Fibroblast of lung (primary cell): ENCODE results near the gene SPPL2C.

Experiments
- CTCF ChIP-seq, 2 donors: IDR thresholded peaks in 1 of 2; conservative IDR thresholded peaks in 1 of 2; 1 replicate in 1 of 2; 2 replicates in 1 of 2; pipeline ENCODE4 v1.5.1; 2011 to 2012; ENCODE audit warnings: low read length in 2 of 2, control low read depth in 1 of 2, inconsistent platforms in 1 of 2, low read depth in 1 of 2, mild to moderate bottlenecking in 1 of 2
- EZH2 ChIP-seq: IDR thresholded peaks from 2 replicates; pipeline ENCODE4 v1.5.1; 2012; ENCODE audit warnings: low read length, control low read depth, mild to moderate bottlenecking; ENCODE audit errors: missing control alignments

- TF ChIP-seq CTCF (conservative IDR thresholded peaks at IDR 0.05 in 1 of 2, IDR thresholded peaks at IDR 0.05 in 1 of 2; ENCODE audit: low read depth in 1 of 2, low read length in 2 of 2) (no peak), EZH2 (no peak)
Measured at GRCh38 chr17:45828171-45828570, 16.5 kb upstream of the SPPL2C start.
